CD4-positive, alpha-beta T cell treated with Interleukin-2 at 100 ng/mL for 4 hours (primary cell): Measurements from ENCODE around the gene NDUFS3.
"Not testable (repeated sequence)": the region's sequence is repeated elsewhere in the genome, so short reads cannot be mapped to it uniquely, and the experiment has no call there.

ENCODE experiments used
- DNase-seq: peaks from one replicate; pipeline ENCODE4 v3.0.0-alpha.2; 2020; ENCODE audit warnings: low spot score

Gene NDUFS3

DNA sequence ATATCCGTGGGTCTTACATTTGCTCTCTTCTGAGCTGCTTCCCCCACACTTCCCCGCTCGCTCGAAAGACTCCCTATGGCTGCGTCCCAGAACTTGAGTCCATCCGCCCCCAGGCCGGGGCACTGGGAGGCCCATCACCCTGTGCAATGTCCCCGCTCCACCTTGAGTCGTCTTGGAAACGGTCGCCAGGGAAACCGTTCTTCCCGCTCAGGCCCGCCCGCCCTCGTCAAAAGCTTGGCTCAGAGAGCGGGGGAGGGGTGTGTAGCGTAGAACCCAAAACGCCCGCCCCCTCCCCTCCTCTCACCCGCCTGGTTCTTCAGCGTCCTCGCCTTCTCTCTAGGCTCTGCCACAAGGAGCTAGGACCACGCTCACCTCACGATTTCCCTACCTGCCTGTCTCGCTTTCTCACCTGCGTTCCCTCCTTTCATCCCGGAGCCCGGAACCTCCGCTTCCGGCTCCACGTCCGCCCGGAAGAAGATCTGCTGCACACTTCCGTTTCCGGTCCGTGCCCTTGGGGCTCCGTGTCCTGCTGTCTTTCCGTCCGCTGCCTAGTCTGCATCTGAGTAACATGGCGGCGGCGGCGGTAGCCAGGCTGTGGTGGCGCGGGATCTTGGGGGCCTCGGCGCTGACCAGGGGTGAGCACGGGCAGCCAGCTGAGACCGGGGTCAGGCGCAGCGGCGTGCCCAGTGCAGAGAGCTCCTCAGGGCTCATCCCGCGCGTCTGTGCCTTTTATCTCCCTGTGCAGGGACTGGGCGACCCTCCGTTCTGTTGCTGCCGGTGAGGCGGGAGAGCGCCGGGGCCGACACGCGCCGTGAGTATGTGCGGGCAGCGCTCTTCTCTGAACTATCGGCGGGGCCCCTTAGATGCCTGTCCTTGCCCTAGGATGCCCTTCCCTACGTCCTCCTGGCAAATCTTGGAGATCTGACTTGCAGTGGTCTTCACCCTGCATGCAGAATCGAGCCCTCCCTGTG is at the start of gene NDUFS3, which contains the start of gene KBTBD4:
Gene NDUFS3, plus strand, starts transcription at position 551 of the 971 bp plus-strand sequence. Its CDS starts 18 bp downstream, at position 569.
Gene KBTBD4, minus strand, starts transcription at position 447 of the 971 bp plus-strand sequence. Its CDS starts 19 bp downstream, at position 428.
- peak; percentile 91 for DNase-seq

DNA sequence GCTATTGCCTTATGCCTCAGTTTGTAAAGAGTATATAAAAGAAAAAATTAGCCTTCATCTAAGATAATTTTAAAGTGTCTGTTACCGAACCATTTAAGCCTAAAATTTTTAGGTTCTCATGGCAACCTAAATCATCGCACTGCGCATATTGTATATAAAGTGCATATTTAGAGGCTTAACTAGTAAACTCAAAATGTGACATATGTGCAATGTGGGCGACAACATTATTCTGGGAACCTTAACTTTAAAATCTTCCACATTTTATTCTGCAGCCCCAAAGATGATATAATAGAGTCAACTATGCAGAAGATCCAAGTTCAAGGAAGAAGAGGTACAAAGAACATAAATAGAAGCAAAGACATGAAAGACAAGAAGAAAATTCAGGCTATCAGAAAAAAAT is 48.9 kb upstream of the NDUFS3 start:
- DNase-seq = no peak

DNA sequence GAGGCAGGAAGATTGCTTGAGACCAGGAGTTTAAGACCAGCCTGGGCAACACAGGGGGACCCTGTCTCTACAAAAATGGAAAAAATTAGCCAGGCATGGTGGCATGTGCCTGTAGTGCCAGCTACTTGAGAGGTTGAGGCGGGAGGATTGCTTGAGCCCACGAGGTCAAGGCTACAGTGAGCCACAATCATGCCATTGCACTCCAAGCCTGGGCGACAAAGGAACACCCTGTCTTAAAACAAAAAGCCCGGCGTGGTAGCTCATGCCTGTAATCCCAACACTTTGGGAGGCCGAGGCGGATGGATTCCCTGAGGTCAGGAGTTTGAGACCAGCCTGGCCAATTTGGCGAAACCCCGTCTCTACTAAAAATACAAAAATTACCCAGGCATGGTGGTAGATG is 48.2 kb upstream of the NDUFS3 start:
- DNase-seq = not testable (repeated sequence)

DNA sequence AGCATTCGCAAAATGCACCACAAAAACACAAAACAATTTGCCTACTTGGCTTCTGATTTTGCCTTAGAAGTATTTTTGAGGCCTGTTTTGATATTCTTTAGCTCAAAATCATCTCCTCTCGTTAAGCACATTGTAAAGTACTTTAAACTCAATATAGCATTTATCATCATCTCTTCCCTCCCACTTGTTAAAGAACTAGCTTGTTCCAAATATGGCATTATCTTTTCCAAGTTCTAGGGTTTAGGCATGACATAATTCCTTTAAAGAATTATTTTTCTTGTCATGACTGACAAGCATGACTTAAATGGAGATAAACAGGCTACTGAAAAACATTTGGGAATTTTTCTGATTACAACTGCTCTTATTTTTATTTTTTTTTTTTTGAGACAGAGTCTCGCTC is 47.2 kb upstream of the NDUFS3 start:
- no peak for DNase-seq

DNA sequence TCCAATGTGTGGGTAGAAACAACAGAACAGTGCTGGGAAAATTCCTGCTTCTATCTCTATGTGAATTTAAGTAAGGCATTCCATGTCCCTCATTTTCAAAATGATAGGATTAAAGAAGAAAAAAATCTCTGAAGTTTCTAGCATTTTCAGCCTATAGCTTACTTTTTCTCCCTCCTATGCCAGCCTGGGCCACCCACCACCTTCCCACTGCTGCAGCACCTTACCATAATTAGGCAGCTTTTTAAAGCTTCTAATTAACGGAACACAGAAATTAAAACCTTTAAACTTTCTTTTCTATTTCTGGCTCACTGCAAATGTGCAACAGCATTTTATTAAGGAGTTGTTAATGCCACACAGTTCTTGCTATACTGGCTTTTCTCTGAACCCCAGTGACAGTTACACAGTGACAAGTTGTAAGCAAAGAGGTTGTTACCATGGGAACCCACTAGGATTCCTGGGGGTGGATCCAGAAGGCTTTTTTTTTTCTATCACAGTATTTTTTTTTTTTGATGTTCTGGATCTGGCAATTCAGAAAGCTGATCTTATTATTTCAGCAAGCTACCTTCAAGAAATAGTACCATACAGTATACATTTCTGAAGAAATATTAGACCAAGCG is 46.2 kb upstream of the NDUFS3 start:
- DNase-seq = no peak

DNA sequence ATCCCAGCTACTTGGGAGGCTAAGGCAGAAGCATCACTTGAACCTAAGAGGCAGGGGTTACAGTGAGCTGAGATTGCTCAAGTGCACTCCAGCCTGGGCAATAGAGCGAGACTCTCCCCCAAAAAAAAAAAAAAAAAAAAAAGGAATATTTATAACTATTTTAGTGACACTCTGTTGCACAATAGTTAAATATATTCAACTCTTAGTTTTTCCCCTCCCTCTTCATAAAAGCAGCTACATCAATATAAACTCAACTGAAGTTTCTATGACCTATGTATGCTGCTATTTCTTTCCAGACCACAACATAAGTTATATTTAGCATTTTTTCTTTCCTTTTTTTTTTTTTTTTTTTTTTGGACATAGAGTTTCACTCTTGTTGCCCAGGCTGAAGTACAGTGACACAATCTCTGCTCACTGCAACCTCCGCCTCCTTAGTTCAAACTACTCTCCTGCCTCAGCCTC is 45.2 kb upstream of the NDUFS3 start:
- DNase-seq = no peak

DNA sequence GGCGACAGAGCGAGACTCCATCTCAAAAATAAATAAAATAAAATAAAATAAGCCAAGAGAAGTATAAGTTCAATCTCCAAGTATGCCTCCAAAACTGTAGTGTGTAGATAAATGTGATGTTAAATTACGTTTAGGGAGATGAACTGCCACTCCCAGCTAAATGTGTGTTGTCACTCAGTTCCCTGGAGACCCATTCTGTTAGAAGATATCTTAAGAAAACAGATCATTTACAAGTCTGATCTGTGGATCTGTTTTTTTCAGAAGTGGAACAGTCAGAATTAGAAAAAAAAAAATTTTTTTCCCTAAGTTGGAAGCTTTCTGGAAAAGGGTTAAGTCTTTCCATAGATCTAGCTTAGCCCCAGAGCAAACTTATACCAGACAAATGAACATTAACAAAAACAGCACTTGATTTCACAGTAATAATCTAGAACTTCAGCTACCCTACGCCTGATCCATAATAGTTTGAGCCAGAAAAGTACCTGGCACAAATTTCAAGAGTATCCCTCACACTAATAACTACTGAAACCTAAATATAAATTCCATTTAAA is 44.1 kb upstream of the NDUFS3 start:
- no peak for DNase-seq

DNA sequence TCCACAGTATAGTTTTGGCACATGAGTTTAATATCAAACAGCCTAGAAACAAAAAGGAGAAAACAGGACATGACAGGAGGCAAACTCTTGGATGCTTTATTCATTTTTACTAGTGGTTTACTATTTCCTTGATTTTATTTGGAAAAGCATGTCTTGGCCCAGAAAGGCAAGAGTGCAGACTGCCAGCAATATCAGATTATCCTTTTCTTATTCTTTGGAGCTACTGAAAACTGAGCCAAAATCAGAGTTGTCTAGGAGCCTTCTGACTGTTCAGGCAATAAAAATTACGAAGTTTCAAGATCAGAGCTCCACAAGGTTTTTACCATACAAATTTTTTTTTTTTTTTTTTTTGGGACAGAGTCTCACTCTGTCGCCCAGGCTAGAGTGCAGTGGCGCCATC is 42.0 kb upstream of the NDUFS3 start:
- DNase-seq = no peak

DNA sequence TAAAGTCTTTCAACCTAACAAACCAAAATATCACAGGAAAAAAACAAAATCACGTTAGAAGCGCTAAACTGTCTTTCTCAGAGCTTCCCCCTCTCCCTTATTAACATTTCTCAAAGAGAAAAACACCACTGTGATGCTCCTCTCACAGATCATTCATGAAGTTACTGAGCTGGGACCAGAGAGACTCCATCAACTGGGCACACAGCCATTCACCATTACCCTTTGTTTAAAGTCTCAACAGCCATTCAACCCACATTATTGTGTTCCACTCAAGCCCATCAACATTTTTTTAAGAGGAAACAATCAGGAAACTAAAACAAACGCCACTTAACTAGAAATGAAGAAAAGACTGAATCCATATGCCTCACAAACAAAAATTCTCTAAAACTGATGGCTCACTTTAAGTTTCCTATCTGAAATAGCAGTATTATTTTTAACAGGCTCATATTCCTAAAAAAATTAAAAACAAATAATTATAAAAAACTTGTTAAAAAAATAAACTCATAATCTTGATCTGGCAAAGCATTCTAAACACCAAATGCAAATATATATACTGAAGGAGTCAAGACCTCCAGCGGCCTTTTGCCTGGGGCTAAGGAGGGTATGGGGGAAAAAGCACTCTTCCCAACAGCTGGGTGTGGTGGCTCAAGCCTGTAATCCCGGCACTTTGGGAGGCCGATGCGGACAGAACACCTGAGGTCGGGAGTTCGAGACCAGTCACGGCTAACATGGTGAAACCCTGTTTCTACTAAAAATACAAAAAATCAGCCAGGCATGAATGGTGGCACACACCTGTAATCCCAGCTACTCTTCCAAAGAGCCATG is 39.9 kb upstream of the NDUFS3 start:
- DNase-seq = no peak

DNA sequence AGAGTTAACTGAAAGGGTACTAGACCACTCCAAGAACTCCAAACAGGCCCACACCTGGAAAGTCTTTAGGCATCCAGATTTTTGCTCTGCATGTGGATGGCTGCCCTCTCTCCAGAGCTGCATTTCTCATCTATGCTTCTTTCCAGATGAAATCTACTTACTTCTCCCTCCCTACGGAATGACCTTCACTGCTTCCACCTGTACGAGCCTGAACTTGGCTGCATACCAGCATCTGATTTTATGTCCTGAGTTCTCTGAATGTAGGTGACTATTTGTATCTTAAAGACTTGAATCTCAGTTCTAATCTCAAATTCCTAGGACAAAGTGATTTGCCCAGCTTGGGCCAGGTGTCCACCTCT is 39.2 kb upstream of the NDUFS3 start:
- DNase-seq = no peak

DNA sequence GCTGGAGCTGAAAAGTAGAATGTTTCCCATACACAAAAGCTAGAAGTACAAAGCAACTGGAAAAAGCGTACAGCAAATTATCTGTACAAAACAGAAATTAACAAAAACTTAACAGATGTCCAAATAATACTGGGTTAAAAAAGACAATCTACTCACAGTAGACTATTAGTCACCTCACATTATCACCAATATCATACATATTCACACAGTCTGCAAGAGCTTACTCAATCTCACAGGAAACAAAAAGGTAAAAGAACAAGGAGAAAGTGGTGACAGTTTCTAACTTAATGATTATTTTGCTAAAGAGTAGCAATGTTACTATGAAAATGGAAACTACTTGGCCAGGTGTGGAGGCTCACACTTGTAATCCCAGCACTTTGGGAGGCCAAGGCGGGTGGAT is 37.8 kb upstream of the NDUFS3 start:
- DNase-seq = no peak

DNA sequence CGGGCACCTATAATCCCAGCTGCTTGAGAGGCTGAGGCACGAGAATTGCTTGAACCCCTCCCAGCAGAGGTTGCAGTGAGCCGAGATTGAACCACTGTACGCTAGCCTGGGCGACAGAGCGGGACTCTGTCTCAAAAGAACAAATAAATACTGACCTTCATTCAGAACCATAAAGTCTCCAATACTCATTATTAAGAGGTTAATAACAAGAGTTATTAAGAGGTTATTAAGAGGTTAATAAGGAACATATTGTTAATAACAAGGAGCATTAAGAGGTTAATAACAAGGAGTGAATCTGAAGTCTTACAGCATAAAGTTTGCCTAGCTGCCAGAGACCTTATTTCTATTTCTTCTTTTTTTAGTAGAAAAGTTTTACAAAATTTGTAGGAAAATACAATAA is 33.6 kb upstream of the NDUFS3 start:
- DNase-seq = no peak

DNA sequence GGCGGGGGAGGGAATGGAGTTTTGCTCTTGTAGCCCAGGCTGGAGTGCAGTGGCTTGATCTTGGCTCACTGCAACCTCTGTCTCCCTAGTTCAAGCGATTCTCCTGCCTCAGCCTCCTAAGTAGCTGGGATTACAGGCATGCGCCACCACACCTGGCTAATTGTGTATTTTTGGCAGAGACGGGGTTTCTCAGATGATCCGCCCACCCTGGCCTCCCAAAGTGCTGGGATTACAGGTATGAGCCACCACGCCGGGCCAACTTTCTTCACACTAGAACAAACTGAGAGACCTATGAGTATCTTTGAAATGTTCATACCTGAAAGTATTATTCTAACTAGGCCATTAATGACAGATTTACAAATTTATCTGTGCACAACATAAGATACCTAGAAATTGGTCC is 32.6 kb upstream of the NDUFS3 start:
- DNase-seq = not testable (repeated sequence)

DNA sequence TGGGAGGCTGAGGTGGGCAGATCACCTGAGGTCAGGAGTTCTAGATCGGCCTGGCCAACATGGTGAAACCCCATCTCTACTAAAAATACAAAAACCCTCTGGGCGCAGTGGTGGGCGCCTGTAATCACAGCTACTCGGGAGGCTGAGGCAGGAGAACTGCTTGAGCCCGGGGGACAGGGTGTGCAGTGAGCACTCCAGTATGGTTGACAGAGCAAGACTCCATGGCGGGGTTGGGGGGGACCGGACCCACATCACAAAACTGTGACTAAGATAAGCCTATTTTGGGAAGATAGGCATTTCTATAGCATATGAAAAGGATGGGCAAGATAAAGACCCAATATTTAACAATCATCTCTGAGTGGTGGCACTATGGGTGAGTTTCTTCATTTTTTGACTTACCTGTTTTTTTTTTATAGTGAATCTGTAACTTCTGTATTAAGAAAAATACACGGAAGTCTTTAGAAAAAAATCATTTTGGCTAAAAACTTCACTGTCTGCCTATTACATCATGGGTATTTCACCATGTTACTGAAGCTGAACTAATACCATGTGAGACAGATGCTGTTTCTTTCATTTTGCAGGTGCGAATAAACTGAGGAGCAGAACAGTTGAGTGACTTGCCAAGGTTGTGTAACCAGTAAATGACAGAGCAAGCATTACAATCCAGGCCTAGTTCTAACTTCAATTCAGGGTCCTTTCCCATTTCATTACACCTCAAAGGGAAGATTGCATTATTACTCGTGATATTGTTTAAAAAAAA is 28.4 kb upstream of the NDUFS3 start:
- DNase-seq = no peak

DNA sequence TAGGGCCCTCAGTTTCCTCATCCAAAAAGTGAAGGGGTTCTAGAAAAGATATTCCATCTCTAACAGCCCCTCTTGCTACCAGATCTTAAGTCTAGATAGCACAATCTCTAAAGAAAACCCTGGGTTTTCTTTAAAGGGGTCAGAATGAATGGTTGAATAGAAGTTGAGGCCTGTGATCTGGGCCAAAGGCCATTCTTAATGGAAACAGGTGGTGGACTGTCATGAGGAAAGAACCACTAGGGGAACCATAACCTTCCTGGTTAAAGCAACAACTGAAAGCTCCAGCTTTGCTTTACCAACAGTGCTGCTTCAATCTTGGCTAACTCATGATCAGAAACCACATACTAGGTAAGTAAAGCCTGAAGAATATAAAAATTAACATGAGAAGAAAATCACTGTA is 27.8 kb upstream of the NDUFS3 start:
- DNase-seq = peak; percentile 21

DNA sequence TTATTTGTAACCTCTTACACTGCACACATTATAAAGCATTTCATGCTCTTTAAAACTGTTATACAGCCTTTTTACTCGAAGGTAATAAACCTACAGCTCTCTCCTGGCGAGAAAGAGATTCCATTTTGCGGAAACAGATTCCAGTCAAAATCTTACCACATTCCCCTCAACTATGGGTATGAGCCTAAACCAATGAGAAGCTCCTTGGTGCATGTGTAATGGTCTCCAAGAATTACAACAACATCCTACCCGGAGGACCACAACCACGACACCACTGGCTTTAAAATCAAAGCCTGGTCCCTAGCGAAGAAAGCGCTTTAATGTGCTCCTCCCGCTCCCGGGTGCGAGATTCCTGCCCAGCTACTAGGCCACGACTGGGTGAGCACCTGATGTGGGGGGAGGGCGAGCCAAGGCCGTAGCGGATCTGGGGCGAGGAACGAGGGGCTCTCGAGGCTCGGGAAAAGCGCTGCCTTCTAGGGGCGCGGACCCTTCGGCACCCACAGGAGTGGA is 26.8 kb upstream of the NDUFS3 start:
- no peak for DNase-seq

DNA sequence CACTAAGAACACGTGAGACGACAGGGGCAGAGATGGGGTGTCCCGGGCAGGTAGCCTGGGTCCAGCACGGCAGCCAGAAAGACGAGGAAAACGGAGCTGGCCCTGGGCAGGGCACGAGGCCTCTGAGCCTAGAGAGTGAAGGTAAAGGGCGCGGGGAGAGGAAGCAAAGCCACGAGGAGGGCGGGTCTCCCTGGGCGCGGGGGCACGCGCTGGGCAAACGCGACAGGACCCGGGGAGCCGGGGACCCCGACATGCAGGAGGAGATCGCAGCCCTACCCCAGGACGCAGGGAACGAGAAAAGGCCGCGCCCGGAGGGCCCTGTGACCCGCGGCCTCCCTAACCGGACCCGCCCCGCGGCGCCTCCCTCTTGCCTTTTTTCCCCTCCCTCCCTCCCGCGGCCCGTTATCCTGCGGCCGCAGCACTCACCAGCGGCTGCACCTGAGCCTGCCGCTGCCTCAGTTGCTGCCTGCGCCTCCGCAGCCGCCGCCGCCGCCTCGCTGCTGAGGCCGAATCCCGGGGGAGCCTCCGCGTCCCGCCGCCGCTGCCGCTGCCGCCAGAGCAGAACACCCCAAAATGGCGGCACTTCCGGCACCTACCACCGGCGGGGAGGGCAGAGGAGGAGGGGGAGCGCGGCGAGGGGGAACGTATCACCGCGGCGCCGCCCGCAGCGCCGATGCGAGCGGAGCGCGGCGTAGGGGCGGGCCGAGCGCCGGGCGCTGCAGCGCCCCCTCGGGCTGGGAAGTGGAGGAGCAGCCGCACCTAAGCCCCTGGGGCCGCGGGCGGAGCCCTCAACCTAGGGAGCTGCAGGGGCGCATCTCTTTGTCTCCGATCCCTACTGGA is 26.1 kb upstream of the NDUFS3 start, which contains the start of gene CELF1:
Gene CELF1, minus strand, starts transcription at position 567 of the 840 bp plus-strand sequence. CDS start 53,609 bp downstream, outside the sequence.
- DNase-seq = peak; percentile 92

DNA sequence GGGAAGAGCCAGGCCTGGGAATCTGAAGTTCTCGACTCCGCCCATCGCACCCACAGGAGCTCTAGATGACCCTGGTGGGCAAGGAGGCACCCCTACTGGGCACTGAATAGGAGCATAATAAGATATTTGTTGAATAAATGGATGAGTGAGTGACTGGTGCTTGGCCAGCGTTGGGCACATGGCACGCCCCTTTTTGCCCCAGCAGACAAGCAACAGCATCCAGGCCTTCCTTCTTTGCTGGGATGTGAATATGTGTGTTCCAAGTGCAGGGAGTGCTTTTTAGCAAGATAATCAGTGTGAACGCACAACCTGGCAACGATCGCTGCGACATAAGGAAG is 25.5 kb upstream of the NDUFS3 start:
- DNase-seq = no peak

DNA sequence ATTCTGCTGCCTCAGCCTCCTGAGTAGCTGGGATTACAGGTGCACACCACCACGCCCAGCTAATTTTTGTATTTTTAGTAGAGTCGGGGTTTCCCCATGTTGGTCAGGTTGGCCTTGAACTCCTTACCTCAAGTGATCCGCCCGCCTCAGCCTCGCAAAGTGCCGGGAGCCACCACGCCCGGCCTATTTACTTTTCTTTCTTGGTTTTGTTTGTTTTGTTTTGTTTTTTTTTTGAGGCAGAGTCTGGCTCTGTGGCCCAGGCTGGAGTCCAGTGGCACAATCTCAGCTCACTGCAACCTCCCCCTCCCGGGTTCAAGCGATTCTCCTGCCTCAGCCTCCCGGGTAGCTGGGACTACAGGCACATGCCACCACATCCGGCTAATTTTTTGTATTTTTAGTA is 21.9 kb upstream of the NDUFS3 start:
- DNase-seq = not testable (repeated sequence)

DNA sequence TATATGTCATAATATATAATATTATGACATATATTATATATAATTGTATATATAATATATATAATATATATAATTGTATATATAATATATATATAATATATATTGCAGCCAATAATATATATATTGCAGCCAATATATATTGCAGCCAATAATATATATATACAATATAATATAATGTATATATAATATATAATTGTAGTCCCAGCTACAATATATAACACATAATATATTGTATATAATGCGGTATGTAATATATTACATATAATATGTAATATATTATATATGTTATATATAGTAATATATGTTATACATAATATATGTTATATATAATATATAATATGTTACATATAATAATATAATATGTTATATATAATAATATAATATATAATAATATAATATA is 20.2 kb upstream of the NDUFS3 start:
- DNase-seq = no peak
